Measurements from ENCODE around the gene HSBP1. TPM values are rescaled to one million over a fixed set of nuclear protein-coding genes. Genes with fewer than 3 reads are reported as not detected.

The HSBP1 gene
- 110 TPM for total RNA-seq
- 192 TPM for polyA plus RNA-seq (ENCODE audit: insufficient read depth, low read depth, low replicate concordance)
- long read RNA-seq, donor 1, full-length matches to known transcripts = 192 of 198 reads
- long read RNA-seq, donor 1, partial matches to known transcripts = 0 of 198 reads
- long read RNA-seq, donor 1, other reads (novel, unspliced or antisense) = 6 of 198 reads
- long read RNA-seq, donor 2, full-length matches to known transcripts = 219 of 232 reads
- long read RNA-seq, donor 2, partial matches to known transcripts = 6 of 232 reads
- long read RNA-seq, donor 2, other reads (novel, unspliced or antisense) = 7 of 232 reads
- long read RNA-seq, donor 3, full-length matches to known transcripts = 258 of 285 reads
- long read RNA-seq, donor 3, partial matches to known transcripts = 15 of 285 reads
- long read RNA-seq, donor 3, other reads (novel, unspliced or antisense) = 12 of 285 reads
- long read RNA-seq, donor 4, full-length matches to known transcripts = 161 of 161 reads
- long read RNA-seq, donor 4, partial matches to known transcripts = 0 of 161 reads
- long read RNA-seq, donor 4, other reads (novel, unspliced or antisense) = 0 of 161 reads
- long read RNA-seq, donor 5, full-length matches to known transcripts = 24 of 24 reads
- long read RNA-seq, donor 5, partial matches to known transcripts = 0 of 24 reads
- long read RNA-seq, donor 5, other reads (novel, unspliced or antisense) = 0 of 24 reads
- long read RNA-seq, donor 6, full-length matches to known transcripts = 549 of 662 reads
- long read RNA-seq, donor 6, partial matches to known transcripts = 88 of 662 reads
- long read RNA-seq, donor 6, other reads (novel, unspliced or antisense) = 25 of 662 reads
- long read RNA-seq, donor 7, full-length matches to known transcripts = 135 of 143 reads
- long read RNA-seq, donor 7, partial matches to known transcripts = 3 of 143 reads
- long read RNA-seq, donor 7, other reads (novel, unspliced or antisense) = 5 of 143 reads
- long read RNA-seq, donor 8, full-length matches to known transcripts = 198 of 210 reads
- long read RNA-seq, donor 8, partial matches to known transcripts = 5 of 210 reads
- long read RNA-seq, donor 8, other reads (novel, unspliced or antisense) = 7 of 210 reads
- long read RNA-seq, donor 9, full-length matches to known transcripts = 104 of 110 reads
- long read RNA-seq, donor 9, partial matches to known transcripts = 6 of 110 reads
- long read RNA-seq, donor 9, other reads (novel, unspliced or antisense) = 0 of 110 reads
- long read RNA-seq, donor 10, full-length matches to known transcripts = 163 of 178 reads
- long read RNA-seq, donor 10, partial matches to known transcripts = 10 of 178 reads
- long read RNA-seq, donor 10, other reads (novel, unspliced or antisense) = 5 of 178 reads

DNA sequence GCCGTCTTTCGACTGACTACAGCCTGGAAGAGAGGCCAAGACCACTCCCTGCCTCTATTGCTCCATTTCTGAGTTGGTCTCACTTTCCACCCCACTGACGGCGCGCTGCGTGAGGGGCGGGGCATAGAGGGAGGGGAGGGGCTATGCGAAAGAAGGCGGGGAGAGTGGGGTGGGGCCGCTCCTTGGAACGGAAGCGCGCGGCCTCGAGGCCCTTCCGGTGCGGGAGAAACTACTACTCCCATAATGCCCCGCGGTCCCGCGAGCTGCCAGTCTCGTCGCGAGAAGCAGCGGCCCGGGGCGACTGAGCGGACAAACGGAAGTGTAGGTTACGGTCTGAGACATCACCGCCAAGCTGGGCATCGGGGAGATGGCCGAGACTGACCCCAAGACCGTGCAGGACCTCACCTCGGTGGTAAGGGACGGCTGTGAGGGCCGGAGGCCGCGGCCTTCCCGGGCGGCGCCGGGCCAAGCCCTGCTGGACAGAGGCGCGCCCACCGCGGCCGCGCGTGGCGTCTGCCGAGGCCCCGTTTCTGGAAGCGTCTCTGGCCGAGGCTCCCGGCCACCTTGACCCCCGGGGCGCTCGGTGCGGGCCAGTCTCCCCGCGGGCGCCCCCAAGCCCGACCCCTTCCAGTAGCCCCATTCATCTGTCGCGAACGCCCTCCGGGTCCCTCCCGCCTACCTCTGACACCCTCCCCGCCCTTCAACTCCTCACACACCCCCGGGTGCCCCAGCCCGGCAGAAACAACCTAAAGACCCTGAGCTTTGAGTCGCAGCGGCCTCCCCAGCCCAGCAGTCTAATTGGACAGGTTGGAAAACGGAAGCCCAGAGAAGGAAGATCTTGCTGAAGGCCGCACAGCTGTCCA, at the start of gene HSBP1:
Gene HSBP1 (plus strand): TSS at position 269 of the 863 bp plus-strand sequence. CDS start 99 bp downstream, at position 368.
- intact Hi-C loops (cut with DNase I) = no loop called here

GRCh38 chr16:83762141-83762991, 45.4 kb upstream of the HSBP1 start:
- no peak for DNase-seq
- TF ChIP-seq CTCF (IDR thresholded peaks at IDR 0.05; ENCODE audit: borderline replicate concordance, extremely low read depth, insufficient read depth) = no peak
- no peak for FAIRE-seq
- intact Hi-C loops (cut with DNase I) = no loop called here
- H3K9me3 ChIP-seq (ENCODE audit: control insufficient read depth in 2 of 3, insufficient read depth in 1 of 3, low read length in 3 of 3) = no peaks in the 10 kb centered on the region
- no peak overlapping the region for H3K27ac ChIP-seq (ENCODE audit: low read depth in 2 of 2, low read length in 2 of 2)
- H3K36me3 ChIP-seq (ENCODE audit: control insufficient read depth in 2 of 3, insufficient read depth in 3 of 3, low read length in 3 of 3) = no peaks in the 10 kb centered on the region
- H3K4me3 ChIP-seq (ENCODE audit: low read length in 3 of 3) = no peak overlapping the region
- no peak overlapping the region for H3K9ac ChIP-seq (ENCODE audit: low read length in 3 of 3)
- H3K27me3 ChIP-seq (ENCODE audit: control insufficient read depth, insufficient read depth, low read length) = no peaks in the 10 kb centered on the region
- no peaks in the 10 kb centered on the region for H3K4me1 ChIP-seq (ENCODE audit: control insufficient read depth in 2 of 3, insufficient read depth in 2 of 3, low read depth in 1 of 3, low read length in 3 of 3)

More for the DNA sequence above, at the start of gene HSBP1:
- Histone ChIP-seq H3K36me3 (ENCODE audit: control insufficient read depth in 2 of 3, insufficient read depth in 3 of 3, low read length in 3 of 3) (peaks cover 2 to 14% (median 2%) of the 10 kb centered on the region in 3 donors), H3K9ac (ENCODE audit: low read length in 3 of 3) (peak within 1 kb of the TSS; percentile 77 to 90 (median 88)), H3K4me3 (ENCODE audit: low read length in 3 of 3) (peak within 1 kb of the TSS; percentile 84 to 92 (median 86)), H3K27me3 (ENCODE audit: control insufficient read depth, insufficient read depth, low read length) (no peaks in the 10 kb centered on the region), H3K27ac (ENCODE audit: low read depth in 2 of 2, low read length in 2 of 2) (peak within 1 kb of the TSS; percentile 63 to 70), H3K9me3 (ENCODE audit: control insufficient read depth in 2 of 3, insufficient read depth in 1 of 3, low read length in 3 of 3) (no peaks in the 10 kb centered on the region), H3K4me1 (ENCODE audit: control insufficient read depth in 2 of 3, insufficient read depth in 2 of 3, low read depth in 1 of 3, low read length in 3 of 3) (peaks cover 0 to 5% (median 4%) of the 10 kb centered on the region in 3 donors)
- DNase-seq = peak; percentile 93 to 98 (median 95)
- FAIRE-seq = no peak
- TF ChIP-seq CTCF (IDR thresholded peaks at IDR 0.05; ENCODE audit: borderline replicate concordance, extremely low read depth, insufficient read depth) = no peak
